Upper lobe of left lung (tissue), 4 donors: Measurements from ENCODE around the gene SUCLG2.

Experiments used
- POLR2A ChIP-seq, 4 donors: fragments of 450-650 bp; IDR thresholded peaks; one replicate each; pipeline ENCODE4 v1.5.1; 2016 to 2017; ENCODE audit warnings: antibody characterized with exemption in 4 of 4, mild to moderate bottlenecking in 2 of 4
- TF ChIP-seq, protein P1 (sequence below), 6 experiments: fragments of 450-650 bp in 4 of 6; fragments of 200-600 bp in 2 of 6; sonication (generic) in 2 of 6; IDR thresholded peaks; one replicate each; pipeline ENCODE4 v1.5.1; 2016 to 2019; ENCODE audit warnings: antibody characterized with exemption in 6 of 6

DNA sequence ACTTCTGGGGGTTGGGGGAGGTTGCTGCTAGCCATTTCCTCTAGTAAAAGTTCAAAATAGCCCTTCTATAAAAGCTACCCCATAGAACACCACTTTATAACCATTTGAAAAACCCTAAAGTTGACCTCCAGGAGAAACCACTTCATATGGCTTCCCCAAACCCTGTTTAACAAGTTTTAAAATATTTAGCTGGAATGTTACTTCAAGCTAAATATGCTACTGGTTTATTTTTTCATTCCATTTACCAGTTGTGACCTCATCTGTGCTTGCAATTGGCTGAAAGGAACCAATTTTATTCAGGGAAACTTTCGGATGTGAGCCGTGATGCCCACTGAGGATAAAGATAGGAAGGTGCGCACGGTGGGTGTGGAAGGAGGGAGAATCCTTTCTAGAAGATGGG, 221.3 kb downstream of the SUCLG2 start:
- TF ChIP-seq, protein P1, sequence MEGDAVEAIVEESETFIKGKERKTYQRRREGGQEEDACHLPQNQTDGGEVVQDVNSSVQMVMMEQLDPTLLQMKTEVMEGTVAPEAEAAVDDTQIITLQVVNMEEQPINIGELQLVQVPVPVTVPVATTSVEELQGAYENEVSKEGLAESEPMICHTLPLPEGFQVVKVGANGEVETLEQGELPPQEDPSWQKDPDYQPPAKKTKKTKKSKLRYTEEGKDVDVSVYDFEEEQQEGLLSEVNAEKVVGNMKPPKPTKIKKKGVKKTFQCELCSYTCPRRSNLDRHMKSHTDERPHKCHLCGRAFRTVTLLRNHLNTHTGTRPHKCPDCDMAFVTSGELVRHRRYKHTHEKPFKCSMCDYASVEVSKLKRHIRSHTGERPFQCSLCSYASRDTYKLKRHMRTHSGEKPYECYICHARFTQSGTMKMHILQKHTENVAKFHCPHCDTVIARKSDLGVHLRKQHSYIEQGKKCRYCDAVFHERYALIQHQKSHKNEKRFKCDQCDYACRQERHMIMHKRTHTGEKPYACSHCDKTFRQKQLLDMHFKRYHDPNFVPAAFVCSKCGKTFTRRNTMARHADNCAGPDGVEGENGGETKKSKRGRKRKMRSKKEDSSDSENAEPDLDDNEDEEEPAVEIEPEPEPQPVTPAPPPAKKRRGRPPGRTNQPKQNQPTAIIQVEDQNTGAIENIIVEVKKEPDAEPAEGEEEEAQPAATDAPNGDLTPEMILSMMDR (IDR thresholded peaks at IDR 0.05): no peak
- TF ChIP-seq POLR2A (IDR thresholded peaks at IDR 0.05): no peak
